Activated gamma-delta T cell treated with anti-CD3 and anti-CD28 coated beads, Interleukin-2, amount 50 U/mL, for 16 hours (primary cell): ENCODE data around the gene PNPT1.

ENCODE experiments used
- DNase-seq: peaks from one replicate; pipeline ENCODE4 v3.0.0-alpha.2; 2020; ENCODE audit warnings: low read depth

The PNPT1 gene

GRCh38 chr2:55668956-55669355 is 24.7 kb downstream of the PNPT1 start:
- no peak for DNase-seq

DNA sequence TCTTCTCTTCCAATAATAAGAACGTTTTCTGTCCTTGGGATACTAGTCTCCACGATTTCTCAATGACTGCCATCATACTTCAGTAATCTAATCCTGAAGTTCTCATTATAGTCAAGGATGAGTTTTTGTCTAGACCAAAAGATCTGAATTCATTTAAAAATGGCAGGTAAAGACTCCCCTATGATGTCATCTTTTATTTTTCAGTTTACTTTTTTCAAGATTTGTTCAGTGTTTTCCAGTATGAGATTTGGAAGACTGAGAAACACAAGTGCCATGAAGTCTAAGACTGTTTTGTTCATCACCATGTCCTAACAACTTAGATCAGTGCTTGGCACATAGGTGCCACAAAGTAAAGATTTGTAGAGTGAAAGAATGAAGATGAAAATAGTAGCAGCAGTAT is 40.4 kb downstream of the PNPT1 start:
- DNase-seq, result no peak

GRCh38 chr2:55649211-55649610 is 44.4 kb downstream of the PNPT1 start:
- no peak for DNase-seq

DNA sequence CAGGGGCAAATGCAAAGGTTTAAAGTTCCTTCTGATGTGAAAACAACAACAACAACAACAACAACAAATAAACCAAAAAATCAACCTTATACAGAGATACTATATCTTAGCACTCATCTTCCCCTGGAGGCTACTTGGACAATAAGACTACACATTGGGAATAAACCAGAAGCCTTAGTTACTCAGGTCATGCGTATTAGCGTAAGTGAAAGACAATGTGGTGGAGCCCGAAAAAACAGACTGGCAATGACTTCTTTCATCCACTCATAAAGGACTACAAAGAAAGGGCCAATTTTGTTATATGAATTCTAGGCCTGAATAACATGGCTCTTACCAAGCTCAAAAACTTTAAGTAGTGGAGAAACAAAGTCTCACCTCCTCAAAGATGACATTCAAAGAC is 56.8 kb downstream of the PNPT1 start:
- DNase-seq, result no peak

- DNase-seq, result no peak
Observed at GRCh38 chr2:55628931-55629330, 64.7 kb downstream of the PNPT1 start.

DNA sequence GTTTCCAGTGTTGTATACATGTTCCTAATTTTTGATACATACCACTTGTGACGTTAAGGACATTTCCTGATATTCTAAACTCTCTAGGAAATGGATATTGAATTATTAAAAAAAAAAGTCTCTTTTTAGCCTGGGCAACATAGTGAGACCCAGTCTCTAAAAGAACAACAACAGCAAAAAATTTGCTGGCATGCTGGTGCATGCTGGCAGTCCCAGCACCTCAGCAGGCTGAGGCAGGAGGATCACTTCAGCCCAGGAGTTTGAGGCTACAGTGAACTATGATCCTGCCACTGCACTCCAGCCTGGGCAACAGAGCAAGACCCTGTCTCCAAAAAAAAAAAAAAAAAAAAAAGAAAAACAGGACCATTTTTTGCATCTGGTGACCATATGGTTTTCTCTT is 65.7 kb downstream of the PNPT1 start:
- DNase-seq, result no peak

- no peak for DNase-seq
Observed at GRCh38 chr2:55621802-55622201, 71.8 kb downstream of the PNPT1 start.

GRCh38 chr2:55620123-55620779 is 73.4 kb downstream of the PNPT1 start:
- DNase-seq, result no peak

DNA sequence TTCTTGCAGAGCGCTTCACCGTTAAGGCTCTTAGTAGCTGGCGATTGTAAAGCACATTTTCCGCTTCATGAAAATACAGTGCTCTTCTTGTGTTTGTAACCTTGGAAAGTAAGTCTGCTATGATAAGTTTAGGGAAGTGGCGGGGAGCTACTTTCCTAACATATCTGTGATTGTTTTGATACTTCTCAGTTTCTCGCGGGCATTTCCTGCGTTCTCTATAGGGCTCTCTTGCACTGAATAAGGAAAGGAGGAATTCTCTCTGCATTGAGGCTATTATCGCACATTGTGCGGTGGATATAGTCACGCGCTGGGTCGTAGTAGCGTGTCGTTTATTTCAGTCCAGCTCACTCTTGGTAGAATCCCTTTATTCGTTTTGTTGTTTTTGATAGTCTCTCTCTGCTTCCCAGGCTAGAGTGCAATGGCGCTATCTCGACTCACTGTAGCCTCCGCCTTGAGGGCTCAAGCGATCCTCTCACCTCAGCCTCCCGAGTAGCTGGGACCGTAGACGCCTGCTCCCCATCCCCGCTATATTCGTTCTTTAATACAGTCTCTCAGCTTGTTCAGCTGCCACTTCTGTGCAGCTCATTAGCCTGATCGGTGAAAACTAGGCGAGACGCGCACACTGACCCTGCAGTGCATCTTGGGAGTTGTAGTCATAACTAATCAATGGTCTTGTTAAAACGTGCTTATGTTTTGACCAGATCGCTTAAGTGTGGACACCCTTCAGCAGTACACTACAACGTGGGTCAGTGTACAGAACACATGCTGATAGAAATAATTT is 75.2 kb downstream of the PNPT1 start:
- peak; percentile 34 for DNase-seq

- DNase-seq, result no peak
Observed at GRCh38 chr2:55618025-55618274, 75.7 kb downstream of the PNPT1 start.

DNA sequence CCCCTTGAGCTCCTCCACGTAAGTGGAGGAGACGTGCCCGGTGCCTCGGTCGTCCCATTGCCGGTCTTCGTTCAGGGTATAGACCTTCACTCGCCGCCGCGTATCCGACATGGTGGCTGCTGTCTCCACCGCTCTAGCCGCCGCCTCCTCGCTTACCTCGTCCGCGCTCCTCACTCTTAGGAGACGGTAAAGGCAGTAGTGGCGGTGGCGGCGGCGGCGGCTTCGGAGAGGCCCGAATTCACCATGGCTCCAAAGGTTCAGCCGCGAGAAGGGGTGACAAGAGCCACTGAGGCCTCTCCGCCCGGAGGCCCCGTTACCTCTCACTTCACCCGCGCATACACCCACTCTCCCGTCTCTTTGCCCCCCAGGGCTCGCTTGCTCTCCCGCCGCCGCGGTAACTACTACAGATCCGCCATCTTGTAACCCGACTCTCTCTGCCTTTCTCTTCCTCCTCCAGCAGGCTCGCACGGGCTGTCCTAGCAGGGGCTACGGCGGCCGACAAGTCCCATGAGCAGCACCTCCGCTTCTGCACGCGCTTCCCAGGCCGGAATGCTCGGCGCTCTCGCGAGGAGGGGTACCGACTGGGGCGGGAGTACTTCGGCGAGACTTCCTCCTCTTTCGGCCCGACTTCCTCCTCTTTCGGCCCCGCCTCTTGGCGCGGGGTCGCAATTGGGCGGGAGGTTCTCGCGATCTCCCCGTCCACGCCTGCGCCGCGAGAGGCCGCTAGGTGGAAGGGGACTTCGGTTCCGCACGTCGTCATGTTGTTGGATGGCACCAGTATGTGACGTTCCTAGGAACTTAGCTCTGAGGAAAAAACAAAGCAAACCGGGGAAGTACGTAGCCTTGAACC is 76.2 kb downstream of the PNPT1 start, which contains the start of gene PPP4R3B:
Gene PPP4R3B (minus strand): TSS at position 448 of the 850 bp plus-strand sequence. CDS start 337 bp downstream, at position 111.
- peak; percentile 98 for DNase-seq

GRCh38 chr2:55616551-55617174 is 77.0 kb downstream of the PNPT1 start:
- DNase-seq, result peak; percentile 7

- no peak for DNase-seq
Observed at GRCh38 chr2:55611997-55612396, 81.6 kb downstream of the PNPT1 start.

GRCh38 chr2:55610954-55611743 is 82.5 kb downstream of the PNPT1 start:
- DNase-seq, result no peak

DNA sequence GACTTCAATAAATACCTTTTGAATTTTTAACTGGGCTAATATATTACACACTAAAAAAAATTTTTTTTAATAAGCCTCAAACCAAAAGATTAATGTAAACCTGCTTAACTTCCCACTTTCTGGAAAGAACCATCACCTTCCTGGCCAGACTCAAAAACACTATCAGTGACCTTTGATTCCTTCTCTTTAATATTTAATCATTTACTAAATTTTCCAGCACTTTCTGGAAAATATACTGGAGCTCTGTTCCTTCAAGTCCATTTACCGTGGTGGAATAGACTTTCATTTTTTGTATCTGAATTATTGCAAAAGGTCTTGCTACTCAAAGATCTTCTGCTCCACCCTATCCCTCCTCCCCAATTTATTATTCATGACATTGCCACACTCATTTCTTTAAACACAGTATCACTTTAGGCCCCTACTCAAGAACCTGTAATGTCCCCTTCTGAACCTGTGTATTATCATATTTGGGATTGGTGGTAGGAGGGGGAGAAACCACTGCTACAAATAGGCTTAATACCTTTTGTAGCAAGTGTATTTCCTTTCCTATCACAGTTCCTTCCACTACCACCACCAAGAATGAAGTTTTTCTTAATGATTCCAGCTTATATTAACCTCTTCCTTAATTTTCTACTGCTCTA is 83.6 kb downstream of the PNPT1 start:
- no peak for DNase-seq

GRCh38 chr2:55609193-55609794 is 84.3 kb downstream of the PNPT1 start:
- no peak for DNase-seq

DNA sequence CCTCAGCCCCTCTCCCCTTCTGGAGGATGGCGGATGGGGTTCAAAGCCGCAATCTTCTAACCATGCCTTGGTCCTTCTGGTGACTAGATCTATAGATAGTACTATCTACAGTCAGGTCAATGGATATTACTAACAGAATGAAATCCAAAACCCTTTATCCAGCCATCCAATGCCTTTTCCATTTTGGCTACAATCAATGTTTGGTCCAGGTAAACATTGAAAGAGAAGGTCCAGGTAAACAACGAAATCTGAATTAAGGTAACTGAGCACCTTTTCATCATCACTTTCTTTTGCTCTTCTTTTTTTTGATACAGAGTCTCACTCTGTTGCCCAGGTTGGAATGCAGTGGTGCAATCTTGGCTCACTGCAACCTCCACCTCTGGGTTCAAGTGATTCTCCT is 85.9 kb downstream of the PNPT1 start:
- DNase-seq, result no peak

DNA sequence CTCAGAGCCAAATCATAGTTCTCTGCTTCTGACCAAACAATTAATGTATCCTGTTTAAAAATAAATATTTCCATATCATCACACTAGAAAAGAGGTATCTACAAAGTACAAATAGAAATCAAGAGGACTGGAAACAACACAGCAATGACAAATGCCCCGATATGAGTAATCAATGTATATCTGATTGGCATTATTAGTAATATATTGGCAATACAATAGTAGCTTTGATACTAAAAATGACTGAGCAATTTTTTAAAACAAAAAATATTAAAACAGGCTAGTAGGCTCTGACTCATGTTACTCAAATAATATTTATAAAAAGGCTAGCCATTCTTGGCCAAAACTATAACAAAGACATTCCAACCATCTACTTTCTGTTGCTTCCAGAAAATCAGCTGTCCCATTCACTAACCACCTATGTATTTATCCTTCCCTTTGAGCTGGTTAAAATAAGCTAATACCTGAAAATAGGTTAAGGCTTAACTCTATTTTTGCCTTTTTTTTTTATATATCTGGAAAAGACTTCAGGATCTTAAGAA is 89.5 kb downstream of the PNPT1 start:
- no peak for DNase-seq

GRCh38 chr2:55601849-55602248 is 91.8 kb downstream of the PNPT1 start:
- no peak for DNase-seq

- DNase-seq, result no peak
Observed at GRCh38 chr2:55598056-55598795, 95.4 kb downstream of the PNPT1 start.
